Testis (tissue), 3 donors: ENCODE results near the gene SFXN2. TPM values are rescaled to one million over a fixed set of nuclear protein-coding genes. Genes with fewer than 3 reads are reported as not detected.
A peak's percentile ranks its signal among the peaks of the same experiment; 100 is the strongest.

Experiments used
- DNase-seq: peaks from one replicate; pipeline ENCODE4 v3.0.0-alpha.2; 2019
- H3K27ac ChIP-seq, 2 donors: fragments of 200-600 bp; sonication (generic); one replicate each; pipeline ENCODE4 v1.5.1; 2019
- H3K27me3 ChIP-seq: fragments of 200-600 bp; sonication (generic); one replicate; pipeline ENCODE4 v1.5.1; 2019
- H3K36me3 ChIP-seq: fragments of 200-600 bp; sonication (generic); one replicate; pipeline ENCODE4 v1.5.1; 2017; ENCODE audit warnings: low read depth; ENCODE audit errors: missing control alignments
- H3K4me1 ChIP-seq: fragments of 200-600 bp; sonication (generic); one replicate; pipeline ENCODE4 v1.5.1; 2019
- H3K4me3 ChIP-seq, 2 donors: fragments of 200-600 bp; sonication (generic); one replicate each; pipeline ENCODE4 v1.5.1; 2017 to 2019
- H3K9me3 ChIP-seq: fragments of 200-600 bp; sonication (generic); one replicate; pipeline ENCODE4 v1.5.1; 2017
- CTCF ChIP-seq, 3 experiments: fragments of 450-650 bp in 2 of 3; fragments of 200-600 bp in 1 of 3; sonication (generic) in 1 of 3; IDR thresholded peaks; one replicate each; pipeline ENCODE4 v1.5.1; 2016 to 2019; ENCODE audit warnings: antibody characterized with exemption in 3 of 3, mild to moderate bottlenecking in 2 of 3, moderate library complexity in 1 of 3
- POLR2A ChIP-seq: fragments of 450-650 bp; IDR thresholded peaks from one replicate; pipeline ENCODE4 v1.6.1; 2017; ENCODE audit warnings: antibody characterized with exemption, mild to moderate bottlenecking, moderate library complexity
- WGBS, 2 donors: methylation state at CpG; one replicate each; pipeline ENCODE4 v1.1.5; 2018; 5-methylcytosine and 5-hydroxymethylcytosine counted together
- intact Hi-C: fragments of 100-400 bp; cut with DNase I; formaldehyde crosslinking; loops from one replicate; pipeline ENCODE4 v1.15.1; 2023; ENCODE audit warnings: low total_unique reads
- polyA plus RNA-seq: library from polyadenylated mRNA; stranded (reverse); fragments of 350-450 nt; fragmentation: Illumina TruSeq; extraction: RNeasy Lipid Tissue Mini Kit (QIAGEN cat#74804); gene quantifications from one replicate; pipeline ENCODE4 v1.2.3, GENCODE V29; 2014; ENCODE audit warnings: low read depth, low replicate concordance; ENCODE audit not compliant: insufficient read depth
- total RNA-seq, 2 donors: library from RNA; depleted of rRNA; stranded (reverse); fragments of >200 nt; gene quantifications; one replicate each; pipeline ENCODE4 v1.2.3, GENCODE V29; 2016

Gene SFXN2
- total and polyA plus RNA-seq, 3 donors from 2014 or later: 4.4 to 9.8 (median 5.6) TPM

- no peaks in the 10 kb centered on the region for H3K9me3 ChIP-seq
Observed at GRCh38 chr10:102764470-102765161, 50.2 kb downstream of the SFXN2 start.

GRCh38 chr10:102765336-102765735 lies 50.9 kb downstream of the SFXN2 start:
- 71 to 76% methylated on average over 7 of the region's 7 CpGs for WGBS, 2 donors
- TF ChIP-seq POLR2A (no peak), CTCF (IDR thresholded peaks at IDR 0.05) (no peak)
- H3K27ac ChIP-seq: peak overlapping the region in 1 of 2 donors; percentile 21

More at GRCh38 chr10:102764470-102765161, 50.2 kb downstream of the SFXN2 start:
- DNase-seq: no peak
- Histone ChIP-seq H3K27ac (peak overlapping the region; percentile 1 to 74), H3K4me1 (peaks cover 60% of the 10 kb centered on the region), H3K36me3 (no peaks in the 10 kb centered on the region), H3K27me3 (no peaks in the 10 kb centered on the region), H3K4me3 (no peak overlapping the region)
- 64% methylated on average over 6 of the region's 6 CpGs for WGBS, 2 donors
- TF ChIP-seq POLR2A: no peak
- no peak for TF ChIP-seq CTCF (IDR thresholded peaks at IDR 0.05)
- intact Hi-C loops: no loop called here

GRCh38 chr10:102767428-102768160 lies 53.2 kb downstream of the SFXN2 start:
- Histone ChIP-seq H3K4me1 (peaks cover 64% of the 10 kb centered on the region), H3K4me3 (no peak overlapping the region), H3K27me3 (no peaks in the 10 kb centered on the region), H3K9me3 (no peaks in the 10 kb centered on the region), H3K36me3 (no peaks in the 10 kb centered on the region), H3K27ac (peak overlapping the region in 1 of 2 donors; percentile 50)
- intact Hi-C loops: no loop called here
- TF ChIP-seq POLR2A (no peak), CTCF (IDR thresholded peaks at IDR 0.05) (no peak)
- 67 to 82% methylated on average over 9 of the region's 9 CpGs for whole genome bisulfite sequencing, 2 donors
- no peak for DNase-seq

More at GRCh38 chr10:102765336-102765735, 50.9 kb downstream of the SFXN2 start:
- no peaks in the 10 kb centered on the region for H3K36me3 ChIP-seq
- intact Hi-C loops: no loop called here
- DNase-seq: no peak
- peaks cover 62% of the 10 kb centered on the region for H3K4me1 ChIP-seq
- no peaks in the 10 kb centered on the region for H3K9me3 ChIP-seq
- H3K4me3 ChIP-seq: no peak overlapping the region
- H3K27me3 ChIP-seq: no peaks in the 10 kb centered on the region

GRCh38 chr10:102769375-102770107 lies 55.1 kb downstream of the SFXN2 start:
- H3K9me3 ChIP-seq: no peaks in the 10 kb centered on the region
- peaks cover 68% of the 10 kb centered on the region for H3K4me1 ChIP-seq
- 62 to 81% methylated on average over 7 of the region's 7 CpGs for WGBS, 2 donors
- no peaks in the 10 kb centered on the region for H3K27me3 ChIP-seq
- peak overlapping the region; percentile 70 to 82 for H3K27ac ChIP-seq
- H3K4me3 ChIP-seq: no peak overlapping the region
- DNase-seq: no peak
- H3K36me3 ChIP-seq: no peaks in the 10 kb centered on the region
- no peak for TF ChIP-seq POLR2A
- TF ChIP-seq CTCF (IDR thresholded peaks at IDR 0.05): no peak
- intact Hi-C loops: no loop called here
